Left ventricle myocardium superior (tissue), 1 donor: ENCODE results near the gene ADAT3. TPM values are rescaled to one million over a fixed set of nuclear protein-coding genes. Genes with fewer than 3 reads are reported as not detected.
"Not testable (repeated sequence)": the region's sequence is repeated elsewhere in the genome, so short reads cannot be mapped to it uniquely, and the experiment has no call there.

Experiments
- ATAC-seq: fragments of 200-7000 bp; cut with Tn5 transposase; one replicate; pipeline ENCODE4 v1.9.1; 2020; ENCODE audit warnings: mild to moderate bottlenecking, moderate library complexity
- DNase-seq: peaks from one replicate; pipeline ENCODE4 v3.0.0-alpha.2; 2020
- intact Hi-C: fragments of 100-400 bp; cut with micrococcal nuclease; formaldehyde crosslinking; loops from one replicate; pipeline ENCODE4 v1.11.0; 2022
- total RNA-seq: library from RNA; stranded (reverse); fragmentation: NEBNext Ultra II Directional; extraction: Animal tissue kit (Norgen Biotek cat#: 25700); gene quantifications from one replicate; pipeline ENCODE4 v1.2.1, GENCODE V29; 2021
- donor health status: DM: no; HTN: yes; CAD: no; lungs with severe emphysema.

The ADAT3 gene
- total RNA-seq, 1 donor from 2014 or later: 2.0 TPM

DNA sequence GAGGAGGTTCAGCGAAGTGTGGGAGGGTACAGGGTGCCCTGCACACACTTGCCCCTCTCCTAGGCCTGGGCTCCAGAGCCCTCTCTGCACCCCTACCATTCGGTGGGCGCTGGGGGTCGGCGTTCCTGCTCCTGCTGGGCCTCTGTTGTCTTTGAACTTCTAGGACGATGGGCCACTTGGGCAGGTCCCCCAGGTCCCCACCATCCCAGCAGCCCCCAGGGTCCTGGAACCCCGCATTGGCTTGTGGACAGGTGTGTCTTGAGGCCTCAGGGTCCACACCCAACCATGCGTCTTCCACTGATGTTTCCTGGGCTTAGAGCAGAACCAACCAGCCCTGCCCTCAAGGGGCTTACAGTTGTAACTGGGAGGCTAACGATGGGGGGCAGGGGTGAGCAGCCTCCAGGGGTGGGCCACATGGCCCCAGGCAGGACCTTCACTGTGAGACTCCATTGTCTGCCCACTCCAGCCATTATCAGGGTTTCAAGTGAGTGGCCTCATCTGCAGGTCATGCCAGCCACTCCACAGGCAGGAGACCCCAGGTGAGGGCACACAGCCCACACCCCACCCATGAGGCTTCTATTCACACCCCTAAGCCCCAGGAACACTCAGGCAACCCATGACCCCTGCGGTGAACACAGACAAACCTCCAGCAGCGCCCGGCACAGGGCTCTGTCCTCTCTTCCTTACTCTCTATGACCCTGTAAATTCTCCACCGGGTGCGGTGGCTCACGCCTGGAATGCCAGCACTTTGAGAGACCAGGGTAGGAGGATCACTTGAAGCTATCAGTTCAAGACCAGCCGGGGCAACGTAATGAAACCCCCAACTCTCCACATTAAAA is 39.8 kb upstream of the ADAT3 start:
- DNase-seq: no peak
- intact Hi-C loops: no loop called here
- no peak for ATAC-seq

DNA sequence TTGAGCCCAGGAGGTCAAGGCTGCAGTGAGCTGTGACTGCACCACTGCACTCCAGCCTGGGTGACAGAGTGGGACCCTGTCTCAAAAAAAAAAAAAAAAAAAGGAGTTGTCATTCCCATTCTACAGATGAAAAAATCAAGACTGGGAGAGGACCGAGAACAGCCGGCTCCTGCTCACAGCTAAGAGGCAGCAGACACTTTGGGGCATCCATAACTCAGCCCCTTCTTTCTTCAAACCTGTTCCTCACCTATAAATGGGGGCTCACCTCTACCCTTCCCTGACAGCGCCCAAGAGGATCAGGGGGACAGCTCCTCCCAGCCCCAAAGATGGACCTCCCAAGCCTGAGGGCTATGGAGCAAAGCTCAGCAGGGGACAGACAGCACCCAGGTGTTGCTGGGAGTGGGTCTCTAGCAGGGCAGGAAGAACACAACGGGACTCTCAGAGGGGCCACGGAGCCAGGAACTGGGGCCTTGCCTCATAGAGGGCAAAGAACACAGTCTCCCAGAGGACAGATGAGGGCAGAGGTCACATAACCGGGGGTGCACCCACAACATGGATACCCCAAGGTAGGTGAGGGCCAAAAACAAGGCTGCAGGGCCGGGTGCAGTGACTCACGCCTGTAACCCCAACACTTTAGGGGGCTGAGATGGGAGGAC is 38.4 kb upstream of the ADAT3 start:
- intact Hi-C loops: no loop called here
- ATAC-seq (no peak), DNase-seq (no peak)

DNA sequence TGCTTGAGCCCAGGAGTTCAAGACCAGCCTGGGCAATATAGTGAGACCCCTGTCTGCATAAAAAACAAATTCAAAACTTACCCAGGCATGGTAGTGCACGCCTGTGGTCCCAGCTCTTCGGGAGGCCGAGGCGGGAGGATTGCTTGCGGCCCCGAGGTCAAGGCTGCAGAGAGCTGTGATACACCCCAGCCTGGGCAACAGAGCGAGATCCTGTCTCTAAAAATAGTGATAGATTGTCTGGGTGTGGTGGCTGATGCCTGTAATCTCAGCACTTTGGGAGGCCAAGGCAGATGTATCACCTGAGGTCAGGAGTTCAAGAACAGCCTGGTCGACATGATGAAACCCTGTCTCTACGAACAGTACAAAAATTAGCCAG is 37.9 kb upstream of the ADAT3 start:
- DNase-seq (no peak), ATAC-seq (no peak)
- intact Hi-C loops: no loop called here

DNA sequence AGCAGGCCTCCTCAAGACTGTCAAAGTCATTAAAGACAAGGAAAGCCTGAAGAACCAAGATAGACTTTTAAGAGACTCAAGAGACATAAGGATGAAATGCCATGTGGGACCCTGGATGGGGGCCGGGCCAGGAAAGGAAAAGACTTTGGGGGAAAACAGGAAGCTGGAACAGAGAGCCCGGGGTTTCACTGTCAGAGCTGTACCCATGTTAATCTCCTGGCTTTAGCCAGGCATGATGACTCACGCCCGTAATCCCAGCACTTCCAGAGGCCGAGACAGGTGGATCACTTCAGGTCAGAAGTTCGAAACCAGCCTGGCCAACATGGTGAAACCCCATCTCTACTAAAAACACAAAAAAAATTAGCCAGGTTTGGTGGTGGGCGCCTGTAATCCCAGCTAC is 36.2 kb upstream of the ADAT3 start:
- intact Hi-C loops: no loop called here
- ATAC-seq (no peak), DNase-seq (no peak)

DNA sequence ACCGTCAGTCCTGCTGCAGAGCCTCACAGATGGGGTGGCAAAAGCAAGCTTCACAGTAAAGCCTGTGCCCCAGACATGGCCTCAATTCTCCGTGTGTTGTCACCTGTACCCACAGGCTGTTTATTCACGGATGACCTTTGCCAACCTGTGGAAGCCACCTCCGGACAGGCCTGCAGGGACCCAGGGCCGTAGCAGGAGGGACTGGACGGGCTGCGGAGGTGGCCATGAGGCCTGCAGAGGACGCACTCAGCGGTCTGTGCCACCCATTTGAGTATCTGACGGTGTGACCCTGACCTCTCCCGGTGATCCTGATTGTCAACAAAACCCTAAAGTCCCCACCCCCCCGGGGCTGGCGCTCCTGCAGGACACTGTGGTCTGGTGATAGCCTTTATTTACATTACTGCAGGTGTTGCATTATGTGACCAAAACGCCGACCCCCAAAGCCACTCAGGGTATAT is 34.0 kb upstream of the ADAT3 start:
- ATAC-seq (no peak), DNase-seq (no peak)
- intact Hi-C loops: no loop called here

DNA sequence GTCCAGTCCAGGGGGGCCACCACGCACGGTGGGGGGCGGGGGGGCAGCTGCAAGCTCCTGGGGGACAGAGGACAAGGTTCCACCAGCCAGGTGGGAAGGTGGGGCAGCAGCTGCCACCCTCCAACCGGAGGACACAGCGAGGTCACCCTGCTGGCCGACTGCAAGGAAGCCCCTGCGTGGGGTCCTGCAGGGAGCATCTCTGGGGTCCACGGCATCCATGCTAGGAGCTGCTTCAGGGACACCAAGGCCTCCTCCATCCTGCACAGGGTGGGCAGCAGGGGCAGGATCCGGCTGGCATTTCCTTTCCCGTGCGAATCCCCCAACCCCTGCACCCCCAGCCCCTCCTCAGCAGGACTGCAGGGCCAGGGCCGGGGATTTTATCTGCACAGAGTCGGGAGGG is 33.6 kb upstream of the ADAT3 start:
- ATAC-seq (no peak), DNase-seq (no peak)
- intact Hi-C loops: no loop called here

GRCh38 chr19:1872807-1873523 is 32.2 kb upstream of the ADAT3 start:
- intact Hi-C loops: no loop called here
- DNase-seq (no peak), ATAC-seq (no peak)

GRCh38 chr19:1873524-1874473 is 31.4 kb upstream of the ADAT3 start:
- intact Hi-C loops: no loop called here
- ATAC-seq: peak; percentile 45

GRCh38 chr19:1874554-1875185 is 30.5 kb upstream of the ADAT3 start:
- DNase-seq (peak; percentile 19), ATAC-seq (no peak)
- intact Hi-C loops: no loop called here

More at GRCh38 chr19:1873524-1874473, 31.4 kb upstream of the ADAT3 start:
- DNase-seq: peak; percentile 77

DNA sequence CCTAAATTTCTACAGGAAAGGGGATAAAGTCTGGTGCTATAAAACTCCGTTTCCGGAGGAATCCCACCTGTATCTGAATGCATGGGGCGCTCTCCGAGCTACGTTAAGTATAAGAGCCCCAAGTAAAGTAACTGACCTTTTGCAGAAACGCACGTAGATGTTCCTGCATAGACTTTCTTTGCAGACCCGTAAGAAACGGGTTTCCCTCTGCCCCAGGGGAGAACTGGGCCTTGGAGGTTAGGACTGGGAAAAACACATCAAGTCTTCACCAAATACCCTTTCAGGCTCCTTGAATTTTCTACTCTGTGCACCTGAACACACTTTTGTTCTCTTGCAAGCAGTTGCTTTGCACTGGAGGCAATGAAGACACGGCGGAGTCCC is 29.9 kb upstream of the ADAT3 start:
- DNase-seq, ATAC-seq, intact Hi-C loops: not testable (repeated sequence)

GRCh38 chr19:1875646-1876495 is 29.3 kb upstream of the ADAT3 start:
- intact Hi-C loops: no loop called here
- DNase-seq (peak; percentile 96), ATAC-seq (peak; percentile 94)

DNA sequence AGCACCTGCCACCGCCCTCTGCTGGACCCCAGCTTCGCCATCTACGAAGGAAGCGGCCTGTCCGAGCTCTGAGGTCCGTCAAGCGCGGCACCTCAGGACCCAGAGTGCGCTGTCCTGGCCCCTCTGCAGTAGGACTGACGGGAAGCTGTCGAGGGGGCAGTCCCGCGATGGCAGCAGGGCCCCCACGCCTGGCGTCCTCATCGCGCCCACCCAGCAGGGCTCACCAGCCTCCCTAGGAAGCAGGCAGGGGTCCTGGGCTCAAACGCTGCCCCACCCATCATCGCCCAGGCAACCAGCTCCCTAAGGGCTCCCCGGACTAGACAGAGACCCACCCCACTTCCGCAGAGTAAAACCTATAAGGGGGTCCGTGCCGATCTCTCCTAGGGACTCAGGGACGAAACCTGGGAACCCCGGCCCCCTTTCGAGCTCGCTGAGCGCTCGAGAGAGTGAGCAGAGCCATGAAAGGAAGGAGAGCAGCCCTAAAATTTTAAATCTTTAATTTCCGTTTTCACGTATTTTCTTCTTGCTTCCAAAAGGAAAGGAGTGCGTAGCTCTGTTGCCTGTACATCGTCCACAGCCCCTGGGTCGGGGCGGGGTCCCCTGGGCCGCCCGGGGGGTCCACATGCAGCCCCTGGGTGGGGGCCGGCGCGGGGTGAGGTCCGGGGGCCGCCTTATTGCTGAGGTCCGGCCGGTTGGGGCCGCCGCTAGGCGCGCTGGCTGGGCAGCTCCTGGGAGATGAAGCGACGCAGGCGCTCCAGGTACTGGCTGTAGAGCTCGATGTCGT is 28.5 kb upstream of the ADAT3 start:
- DNase-seq (peak; percentile 41), ATAC-seq (peak; percentile 9)
- intact Hi-C loops: not testable (repeated sequence)

GRCh38 chr19:1877280-1877660 is 27.9 kb upstream of the ADAT3 start:
- DNase-seq, ATAC-seq, intact Hi-C loops: not testable (repeated sequence)

DNA sequence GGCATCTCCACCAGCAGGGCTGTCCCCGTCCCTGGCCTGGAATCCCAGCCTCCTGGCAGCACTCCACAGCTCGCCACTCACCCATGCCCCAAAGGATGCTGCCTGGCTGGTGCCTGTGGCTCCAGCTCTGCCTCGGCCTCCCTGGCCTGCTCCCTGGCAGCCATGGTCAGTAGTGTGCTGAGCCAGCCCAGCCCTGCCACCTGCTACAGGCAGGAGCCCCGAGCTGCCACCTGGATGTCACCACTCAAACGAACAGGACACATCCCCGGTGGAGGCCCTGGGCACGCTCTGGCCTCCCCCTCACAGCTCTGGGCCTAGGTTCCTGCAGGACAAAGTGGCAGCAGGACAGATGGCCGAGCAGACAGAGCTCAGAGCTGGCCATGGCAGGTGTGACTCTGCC is 26.6 kb upstream of the ADAT3 start:
- intact Hi-C loops, DNase-seq, ATAC-seq: not testable (repeated sequence)

DNA sequence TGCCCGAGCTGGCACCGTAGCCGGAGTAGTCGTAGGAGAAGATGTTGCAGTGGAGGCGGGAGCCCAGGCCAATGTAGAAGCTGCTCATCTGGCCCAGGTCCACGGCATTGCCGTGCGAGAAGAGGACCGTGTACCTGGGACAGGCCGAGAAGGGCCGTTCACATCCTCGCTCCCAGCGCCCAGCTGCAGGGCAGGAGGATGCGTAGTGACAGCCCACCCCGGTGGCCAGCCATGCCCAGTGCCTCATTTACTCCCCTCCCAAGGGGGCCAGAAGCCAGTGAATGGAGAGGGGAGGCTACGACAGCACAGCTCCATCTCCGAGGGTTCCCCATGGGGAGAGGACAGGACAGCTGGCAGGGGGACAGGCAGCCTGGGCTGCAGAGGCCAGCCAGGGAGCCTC is 25.2 kb upstream of the ADAT3 start:
- DNase-seq: peak; percentile 23
- intact Hi-C loops, ATAC-seq: not testable (repeated sequence)

- no peak for ATAC-seq
- intact Hi-C loops: no loop called here
- DNase-seq: peak; percentile 28
These were observed 24.4 kb upstream of the ADAT3 start for GRCh38 chr19:1880611-1881392.
